GM19351 (cell line): ENCODE data around the gene PHLDA1.

Experiments
- ATAC-seq: cut with Tn5 transposase; IDR thresholded peaks from one replicate; pipeline ENCODE4 v1.9.1; 2021; ENCODE audit warnings: mild to moderate bottlenecking, moderate library complexity; ENCODE audit not compliant: unreplicated experiment

Gene PHLDA1

GRCh38 chr12:76031414-76032042 is at the start of gene PHLDA1:
Gene PHLDA1, minus strand, starts transcription at chr12:76031776.
- peak; percentile 75 for ATAC-seq

- no peak for ATAC-seq
These were observed 49.3 kb upstream of the PHLDA1 start for GRCh38 chr12:76080729-76081415.

DNA sequence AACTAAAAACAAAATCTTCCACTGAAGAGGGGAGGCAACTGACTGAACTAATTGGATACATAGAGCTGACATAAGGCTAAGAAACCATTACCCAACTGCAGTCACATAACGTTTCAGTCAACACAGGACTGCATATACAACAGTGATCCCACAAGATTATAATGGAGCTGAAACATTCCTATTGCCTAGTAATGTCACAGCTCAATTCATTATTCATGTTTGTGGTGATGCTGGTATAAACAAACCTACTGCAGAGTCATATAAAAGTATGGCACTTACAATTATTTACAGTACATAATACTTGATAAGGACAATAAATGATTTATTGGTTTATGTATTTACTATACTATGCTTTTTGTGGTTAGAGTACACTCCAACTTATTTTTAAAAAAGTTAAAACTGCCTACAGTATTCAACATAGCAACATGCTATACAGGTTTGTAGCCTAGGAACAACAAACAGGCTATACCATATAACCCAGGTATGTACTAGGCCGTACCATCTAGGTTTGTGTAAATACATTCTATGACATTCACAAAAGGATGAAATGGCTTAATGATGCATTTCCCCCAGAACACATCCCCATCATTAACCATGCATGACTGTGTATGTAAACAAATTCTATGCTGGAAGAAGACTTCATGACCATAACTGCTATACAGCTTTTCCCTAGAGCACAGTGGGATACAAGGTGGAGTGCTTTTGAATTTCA is 48.6 kb upstream of the PHLDA1 start:
- no peak for ATAC-seq

GRCh38 chr12:76078748-76079147 is 47.2 kb upstream of the PHLDA1 start:
- no peak for ATAC-seq

GRCh38 chr12:76075448-76075847 is 43.9 kb upstream of the PHLDA1 start:
- no peak for ATAC-seq

GRCh38 chr12:76074701-76075336 is 43.2 kb upstream of the PHLDA1 start:
- ATAC-seq, result no peak

DNA sequence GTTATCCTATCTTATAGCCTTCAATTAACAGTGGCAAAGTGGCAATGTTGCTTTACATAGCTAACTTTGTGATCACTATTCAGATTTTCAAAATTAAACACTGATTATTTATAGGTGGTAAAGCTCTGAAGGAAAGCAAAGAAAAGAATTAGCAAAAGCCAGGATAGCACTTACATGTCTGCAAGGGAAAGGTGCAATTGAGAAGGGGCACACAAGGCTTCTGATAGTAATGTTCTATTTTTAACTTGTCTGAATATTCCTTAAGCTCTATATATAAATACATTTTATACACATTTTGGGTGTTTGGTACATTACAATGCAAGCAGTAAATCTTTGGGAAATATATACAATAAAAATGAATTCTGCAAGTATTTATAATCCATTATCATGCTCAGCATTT is 42.0 kb upstream of the PHLDA1 start:
- no peak for ATAC-seq

DNA sequence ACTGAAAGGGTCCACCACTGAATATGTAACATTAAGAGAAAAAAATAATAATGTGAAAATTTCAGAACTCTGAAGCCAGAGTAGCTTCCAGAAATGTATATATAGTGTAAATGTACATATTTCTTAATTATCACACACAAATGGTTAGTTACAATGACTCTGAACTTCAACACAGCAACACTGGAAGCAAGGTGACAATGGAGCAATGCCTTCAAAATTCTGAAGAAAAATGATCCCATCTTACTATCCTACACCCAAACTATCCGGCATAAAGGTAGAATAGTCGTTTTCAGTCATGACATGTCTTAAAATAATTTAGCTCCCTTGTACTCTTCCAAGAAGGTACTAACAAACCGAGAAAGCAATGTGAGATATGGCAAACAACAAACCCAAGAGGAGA is 41.0 kb upstream of the PHLDA1 start:
- ATAC-seq, result no peak

DNA sequence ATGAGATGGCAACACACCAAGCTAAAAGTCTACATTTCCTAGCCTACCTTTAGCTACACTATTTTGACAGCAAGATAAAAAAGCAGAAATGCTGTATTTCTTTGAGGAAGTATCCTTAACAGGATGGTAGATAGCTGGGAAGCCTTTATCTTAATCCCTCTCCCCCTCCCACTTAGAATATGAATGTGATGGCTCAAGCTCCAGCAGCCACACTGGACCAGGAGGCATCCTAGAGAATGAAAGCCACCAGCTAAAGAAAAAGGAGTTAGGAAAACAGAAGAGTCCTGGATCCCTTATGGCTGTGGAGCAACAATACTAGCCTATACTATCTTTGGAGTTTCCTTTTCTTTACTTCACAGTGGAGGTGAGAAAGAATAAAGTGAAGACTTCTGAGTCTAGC is 37.8 kb upstream of the PHLDA1 start:
- ATAC-seq, result no peak

- no peak for ATAC-seq
These were observed 34.3 kb upstream of the PHLDA1 start for GRCh38 chr12:76065917-76066316.

- no peak for ATAC-seq
These were observed 33.3 kb upstream of the PHLDA1 start for GRCh38 chr12:76064904-76065303.

DNA sequence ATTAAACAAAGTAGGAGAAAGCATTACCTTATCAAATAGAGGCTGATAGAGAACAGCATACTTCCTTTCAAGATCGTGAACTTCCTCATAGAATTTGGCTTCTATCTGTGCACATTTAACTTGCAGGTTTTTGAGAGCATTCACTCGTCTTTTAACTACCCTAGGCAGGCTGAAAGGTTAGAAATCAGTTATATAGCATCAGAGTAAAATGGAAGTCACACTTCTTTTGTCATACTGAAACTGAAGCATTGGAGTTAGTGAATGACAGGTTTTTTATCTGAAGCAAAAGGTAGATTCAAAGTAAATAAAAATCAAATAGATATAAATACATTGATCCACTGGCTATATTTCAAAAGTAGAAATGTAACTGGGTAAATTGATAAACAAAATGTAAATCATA is 28.5 kb upstream of the PHLDA1 start:
- ATAC-seq, result no peak

DNA sequence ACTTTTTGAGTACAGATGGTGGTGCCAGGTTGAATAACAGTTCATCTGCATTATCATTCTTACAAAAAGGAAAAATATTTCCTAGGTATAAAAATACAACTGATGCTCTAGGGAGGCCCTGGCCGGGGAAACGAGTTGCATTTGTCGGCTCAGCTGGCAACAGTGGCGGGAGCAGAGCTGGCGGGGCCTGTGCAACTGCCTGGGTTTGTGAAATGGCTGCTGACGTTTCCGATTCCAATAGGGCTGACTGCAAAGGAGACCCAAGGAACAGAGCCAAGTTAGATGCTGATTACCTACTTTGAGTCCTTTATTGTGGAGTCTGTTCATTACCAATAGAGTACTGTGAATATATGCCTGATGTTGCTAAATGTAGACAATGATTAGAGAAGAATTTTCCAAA is 25.8 kb upstream of the PHLDA1 start:
- ATAC-seq, result no peak

GRCh38 chr12:76055393-76055792 is 23.8 kb upstream of the PHLDA1 start:
- no peak for ATAC-seq

GRCh38 chr12:76049575-76050251 is 18.1 kb upstream of the PHLDA1 start:
- ATAC-seq, result no peak

DNA sequence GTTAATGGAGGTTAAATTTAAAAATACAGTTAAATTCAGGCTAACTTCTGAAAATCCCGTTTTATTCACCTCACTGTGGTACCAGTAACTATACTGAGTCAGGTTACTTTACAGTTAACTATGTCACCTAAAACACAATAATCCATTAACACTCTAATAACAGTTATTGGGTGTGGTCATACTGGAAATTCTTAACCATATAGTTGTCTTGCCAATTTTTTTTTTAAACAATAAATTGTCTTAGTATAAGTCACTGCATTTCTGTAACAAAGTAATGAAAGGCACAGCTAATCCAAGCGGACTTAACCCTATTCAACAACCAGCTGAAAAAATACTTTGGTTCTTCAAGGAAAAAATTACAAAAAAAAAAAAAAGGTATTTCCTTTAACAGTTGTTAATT is 16.2 kb upstream of the PHLDA1 start:
- ATAC-seq, result no peak

DNA sequence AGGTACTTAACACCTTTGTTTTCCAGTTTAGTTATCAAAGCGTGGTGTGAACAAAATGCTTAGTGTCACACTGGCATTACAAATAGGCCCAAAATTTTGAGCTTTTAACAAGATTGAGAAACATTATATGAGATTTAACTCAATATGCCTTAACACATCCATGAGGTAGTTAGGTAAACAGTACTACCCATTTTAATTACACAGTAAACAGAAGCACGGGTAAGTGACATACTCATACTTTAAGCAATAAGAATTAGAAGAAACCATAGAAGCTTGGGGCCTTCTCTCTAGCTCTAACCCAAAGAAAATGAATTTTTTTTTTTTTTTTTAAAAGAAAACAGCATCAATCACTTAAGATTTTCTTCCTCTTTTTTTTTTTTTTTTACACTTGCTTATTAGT is 15.5 kb upstream of the PHLDA1 start:
- ATAC-seq, result no peak

GRCh38 chr12:76043377-76043776 is 11.8 kb upstream of the PHLDA1 start:
- ATAC-seq, result no peak

DNA sequence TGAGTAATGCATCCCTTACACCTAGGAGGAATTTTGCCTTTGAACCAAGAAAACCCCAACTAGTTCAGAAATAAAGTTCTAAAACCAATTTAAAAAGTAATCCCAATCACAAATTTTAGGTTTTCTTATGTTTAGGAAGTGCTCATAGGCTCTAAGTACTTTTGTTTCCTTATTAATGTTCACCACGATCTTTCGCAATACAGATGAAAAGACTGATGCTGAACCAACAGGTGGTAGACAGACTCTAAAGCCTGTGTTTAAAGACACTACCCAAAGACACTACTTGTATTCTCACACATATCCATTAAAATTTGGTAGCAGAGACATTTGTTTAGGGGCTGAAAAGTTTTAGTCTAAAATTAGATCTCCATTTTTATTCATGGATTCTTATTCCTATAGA is 10.6 kb upstream of the PHLDA1 start:
- ATAC-seq, result no peak

GRCh38 chr12:76041406-76041805 is 9.8 kb upstream of the PHLDA1 start:
- no peak for ATAC-seq

- no peak for ATAC-seq
These were observed 8.9 kb upstream of the PHLDA1 start for GRCh38 chr12:76040461-76040860.
